ENCODE data around the gene ASPM.

GRCh38 chr1:197178998-197179397, 32.5 kb upstream of the ASPM start:
- TF ChIP-seq CTCF (IDR thresholded peaks at IDR 0.05; ENCODE audit: low read depth, low read length): no peak
- no peak for TF ChIP-seq POLR2A (IDR thresholded peaks at IDR 0.05; ENCODE audit: extremely low read depth, insufficient read length)

All from NB4 (cell line).